Mucosa of gallbladder (tissue), 1 donor: Measurements from ENCODE around the gene BCL10. TPM values are rescaled to one million over a fixed set of nuclear protein-coding genes. Genes with fewer than 3 reads are reported as not detected.

Source experiments
- DNase-seq: peaks from one replicate; pipeline ENCODE4 v3.0.0-alpha.2; 2020; ENCODE audit warnings: low spot score
- total RNA-seq: library from RNA; stranded (reverse); gene quantifications from one replicate; pipeline ENCODE4 v1.2.1, GENCODE V29; 2021
- donor health status: DM: no; HTN: no; CAD: no.

The BCL10 gene
- total RNA-seq, result 28.9 TPM

DNA sequence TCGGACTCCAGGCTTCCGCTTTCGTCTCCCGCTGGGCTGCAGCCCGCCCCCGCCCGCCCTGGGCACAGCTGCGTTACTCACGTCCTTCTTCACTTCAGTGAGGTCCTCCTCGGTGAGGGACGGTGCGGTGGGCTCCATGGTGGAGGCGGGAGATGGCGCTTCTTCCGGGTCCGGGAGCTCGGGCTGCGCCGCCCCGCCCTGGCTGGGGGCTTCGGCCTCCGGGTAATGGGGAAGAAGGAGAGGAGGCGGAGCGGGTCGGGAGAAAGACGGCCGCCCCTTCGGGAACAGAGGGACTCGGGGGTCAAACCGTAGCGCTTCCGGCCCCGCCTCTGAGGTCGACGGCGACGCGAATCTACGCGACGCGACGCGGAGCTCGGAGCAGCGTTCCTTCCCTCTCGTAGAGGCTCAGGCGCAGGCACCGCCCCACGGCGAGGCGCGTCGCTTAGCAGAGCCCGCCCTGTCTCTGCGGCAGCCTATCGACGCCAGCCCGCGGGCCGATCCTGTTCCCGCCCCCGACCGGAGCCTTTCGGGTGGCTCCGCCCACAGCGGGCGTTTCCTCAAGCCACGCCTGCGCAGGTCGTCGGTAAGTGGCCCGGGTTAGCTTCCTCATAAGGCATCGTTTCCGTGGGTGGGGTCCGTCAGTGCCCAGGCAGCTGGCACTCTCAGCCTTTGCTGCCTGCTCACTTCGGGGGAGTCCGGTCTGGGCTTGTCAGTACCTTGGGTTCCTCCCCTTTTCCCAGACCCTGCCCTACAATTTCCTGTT, at the start of gene BCL10:
Gene BCL10 (minus strand): TSS at position 418 of the 763 bp plus-strand sequence. CDS start 280 bp downstream, at position 138.
- peak; percentile 99 for DNase-seq

DNA sequence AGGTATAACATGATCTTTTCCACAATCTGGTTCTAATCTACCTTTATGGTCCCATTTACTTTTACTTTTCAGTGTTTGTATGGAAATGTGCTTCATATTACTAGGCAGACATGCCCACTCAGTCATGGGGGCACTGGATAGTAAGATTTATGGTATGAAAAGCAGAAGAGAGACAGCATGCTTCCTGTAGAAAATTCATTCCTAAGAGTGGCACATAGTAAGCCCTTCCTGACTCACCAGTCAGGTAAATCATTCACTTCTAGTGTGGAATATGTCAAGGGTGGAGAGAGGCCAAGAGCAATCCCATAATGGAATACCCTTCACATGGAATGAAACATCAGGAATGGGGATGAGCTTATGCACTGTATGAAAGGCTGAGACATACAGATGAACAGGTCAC, 49.5 kb upstream of the BCL10 start:
- no peak for DNase-seq

DNA sequence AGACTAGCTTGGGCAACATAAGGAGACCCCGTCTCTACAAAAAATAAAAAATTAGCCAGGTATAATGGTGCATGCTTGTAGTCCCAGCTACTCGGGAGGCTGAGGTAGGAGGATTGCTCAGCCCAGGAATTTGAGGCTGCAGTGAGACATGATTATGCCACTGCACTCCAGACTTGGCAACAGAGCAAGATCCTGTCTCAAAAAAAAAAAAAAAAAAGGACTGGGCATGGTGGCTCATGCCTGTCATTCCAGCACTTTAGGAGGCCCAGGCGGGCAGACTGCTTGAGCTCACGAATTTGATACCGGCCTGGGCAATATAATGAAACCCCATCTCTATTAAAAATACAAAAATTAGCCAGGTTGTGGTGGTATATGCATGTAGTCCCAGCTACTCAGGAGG, 47.3 kb upstream of the BCL10 start:
- DNase-seq, result no peak

DNA sequence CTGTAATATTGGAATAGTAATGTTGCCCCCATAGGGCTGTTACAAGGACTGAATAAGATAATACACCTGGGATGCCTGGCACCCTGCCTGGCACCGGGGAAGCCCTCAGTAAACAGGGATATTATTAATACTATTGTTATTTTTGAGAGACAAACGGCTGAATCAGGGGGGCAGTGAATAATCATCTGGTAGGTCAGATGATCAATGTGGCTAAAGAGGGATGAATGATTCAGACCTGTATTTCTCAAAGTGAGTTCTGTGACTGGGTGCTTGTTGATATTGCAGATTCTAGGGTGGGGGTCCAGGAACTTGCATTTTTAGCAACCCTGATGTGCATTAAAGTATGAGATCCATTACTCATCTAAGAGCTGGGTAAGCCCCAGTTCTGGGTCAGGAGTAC, 46.2 kb upstream of the BCL10 start:
- no peak for DNase-seq

DNA sequence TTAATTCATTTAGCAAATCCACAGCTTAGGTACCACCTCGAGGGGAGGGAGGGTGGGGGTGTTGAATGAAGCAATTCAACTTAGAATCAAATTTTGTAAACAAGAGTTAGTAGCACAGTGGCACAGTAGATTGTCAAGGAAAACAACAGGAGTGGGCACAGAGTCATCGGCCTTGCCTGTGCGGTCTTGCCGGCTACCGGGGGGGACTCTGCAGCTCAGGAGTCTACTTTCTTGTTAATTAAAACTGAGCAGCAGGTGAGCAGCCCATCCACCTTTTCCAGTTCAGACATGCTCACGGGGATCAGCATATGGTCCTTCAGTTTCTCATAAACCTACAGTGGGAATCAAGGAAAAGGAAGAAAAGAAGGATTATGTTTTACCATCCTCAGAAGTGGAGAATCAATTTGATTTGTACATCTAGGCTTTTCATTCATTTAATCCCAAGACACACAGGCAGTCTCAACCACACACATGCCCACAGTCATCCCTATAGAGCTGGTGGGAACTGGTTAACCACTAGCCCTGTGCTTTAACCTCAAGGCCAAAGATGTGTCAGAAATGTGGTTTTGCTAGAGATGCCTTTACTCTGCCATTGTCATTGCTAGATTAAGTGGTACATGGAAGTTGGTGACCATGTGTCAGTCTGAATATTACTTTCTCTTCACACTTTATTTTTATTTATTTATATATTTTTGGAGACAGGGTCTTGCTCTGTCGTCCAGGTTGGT, 45.0 kb upstream of the BCL10 start:
- DNase-seq, result no peak

DNA sequence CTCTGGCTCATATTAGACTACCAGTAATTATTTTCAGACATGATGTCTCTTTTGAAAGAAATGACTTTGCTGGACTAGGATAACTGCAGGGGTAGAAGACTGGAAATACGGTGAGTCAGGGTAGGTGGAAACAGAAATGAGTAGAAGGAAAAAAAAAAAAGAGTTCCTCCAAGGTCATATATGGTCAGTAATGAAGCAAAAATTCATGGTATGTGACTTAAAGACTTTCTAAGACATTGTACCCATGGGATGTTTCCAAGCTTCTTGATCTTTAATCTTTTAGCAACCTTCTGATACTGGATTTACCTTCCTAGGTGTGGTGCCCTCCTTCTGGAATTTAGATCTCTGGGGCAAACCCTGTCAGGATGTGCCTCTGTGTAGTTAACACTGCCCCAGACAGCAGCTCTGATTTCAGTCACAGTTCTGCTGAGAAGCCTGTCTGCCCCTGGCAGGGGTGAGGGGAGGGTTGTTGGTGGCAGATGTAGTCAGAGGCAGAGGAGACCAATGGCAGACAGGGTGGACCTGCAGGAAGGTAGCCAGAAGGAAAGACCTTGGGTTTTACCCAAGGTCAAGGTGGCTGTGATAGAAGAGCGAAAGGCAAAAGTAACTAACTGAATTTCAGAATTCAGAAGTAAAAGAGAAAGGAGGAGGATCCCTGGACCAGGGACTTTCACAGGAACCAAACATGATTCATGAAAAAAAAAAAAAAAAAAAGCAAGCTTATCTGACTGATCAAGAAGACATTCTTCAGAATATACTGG, 44.1 kb upstream of the BCL10 start:
- no peak for DNase-seq

DNA sequence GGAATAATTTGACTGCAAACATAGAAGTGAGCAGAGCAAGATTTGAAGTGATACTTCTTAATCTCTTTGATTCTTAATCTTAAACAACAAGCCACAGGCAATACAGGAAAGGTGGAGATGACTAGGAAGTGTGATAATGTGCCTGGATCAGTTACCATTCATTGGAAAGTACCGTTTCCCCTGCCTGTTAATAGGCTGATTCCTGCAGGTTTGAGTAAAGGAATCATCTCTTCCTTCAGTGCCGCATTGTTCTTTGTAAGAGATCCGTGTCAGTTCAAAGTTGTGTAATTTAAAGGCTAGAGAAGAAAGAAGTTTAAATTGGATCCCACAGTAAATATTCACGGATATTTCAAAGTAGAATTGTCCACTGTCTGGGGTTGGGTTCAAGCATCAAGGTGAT, 43.5 kb upstream of the BCL10 start:
- DNase-seq, result no peak

DNA sequence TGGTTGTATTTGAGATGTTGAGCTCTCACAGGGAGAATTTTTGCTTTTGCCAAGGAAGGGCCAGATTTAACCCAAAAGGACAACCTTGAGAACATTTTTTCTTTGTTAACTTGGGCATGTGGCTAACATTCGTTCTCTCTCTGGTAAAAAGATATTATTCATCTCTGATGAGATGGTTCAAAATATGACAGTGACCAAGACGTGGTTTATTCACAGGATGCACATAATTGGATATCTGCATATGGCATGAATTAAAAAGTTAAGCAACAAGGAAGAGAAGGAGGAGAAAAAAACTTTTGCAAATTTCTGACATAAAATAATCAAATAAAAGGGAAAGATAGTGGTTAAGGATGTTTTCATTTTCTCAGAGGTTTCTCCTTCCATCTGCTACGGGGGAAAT, 43.1 kb upstream of the BCL10 start:
- DNase-seq, result no peak

DNA sequence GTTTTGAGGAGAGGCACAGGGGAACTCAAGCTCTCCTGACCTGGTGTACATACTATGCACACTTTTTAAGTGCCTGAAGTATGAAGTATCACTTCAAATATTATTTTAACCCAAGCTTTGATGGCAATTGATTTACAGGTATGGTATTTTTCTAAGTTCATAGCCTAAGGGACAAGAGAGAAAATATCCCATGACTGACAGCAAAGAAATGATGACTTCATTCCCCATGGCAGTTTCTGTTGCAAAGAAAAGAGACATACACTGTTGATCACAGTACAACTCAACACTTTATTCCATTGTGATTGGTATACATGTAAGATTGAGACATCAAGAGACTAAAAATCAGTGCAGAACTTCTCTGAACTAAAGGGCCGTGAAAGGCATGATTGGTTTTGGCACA, 41.8 kb upstream of the BCL10 start:
- DNase-seq, result no peak

DNA sequence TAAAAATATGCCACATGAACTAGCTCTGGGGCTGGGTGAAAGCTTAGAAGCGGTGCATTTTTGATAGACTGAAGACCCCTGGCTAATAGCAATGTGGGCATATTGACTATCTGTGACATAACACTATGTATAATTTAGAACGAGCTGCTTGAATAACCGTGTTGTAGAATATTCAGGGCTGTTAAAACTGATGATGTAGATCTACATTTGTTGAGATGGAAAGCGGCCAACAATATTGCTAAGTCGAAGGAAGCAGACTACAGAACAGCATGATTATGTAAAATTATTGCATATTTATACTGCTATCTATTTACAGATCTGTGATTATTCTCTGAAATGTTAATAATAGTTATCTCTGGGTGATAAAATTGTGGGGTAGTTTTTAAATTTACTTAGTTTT, 41.1 kb upstream of the BCL10 start:
- DNase-seq, result no peak

DNA sequence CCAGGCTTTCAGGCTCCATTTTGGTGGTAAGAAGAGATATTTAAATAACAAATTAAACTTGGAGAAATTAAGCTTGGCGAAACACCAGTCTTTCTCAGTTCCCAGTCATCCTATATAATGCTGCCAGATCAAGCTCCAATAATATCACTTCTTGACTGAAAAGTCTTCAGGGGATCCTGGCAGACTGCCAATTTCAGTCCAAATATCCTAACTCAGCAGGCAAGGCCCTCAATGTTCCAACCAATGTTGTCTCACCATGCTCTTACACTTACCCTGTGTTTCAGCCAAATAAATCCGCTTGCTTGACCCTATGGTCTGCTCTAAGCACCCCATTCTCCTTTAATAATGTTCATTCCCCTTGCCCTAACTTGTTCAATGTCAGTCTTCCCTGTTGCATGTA, 39.9 kb upstream of the BCL10 start:
- no peak for DNase-seq

DNA sequence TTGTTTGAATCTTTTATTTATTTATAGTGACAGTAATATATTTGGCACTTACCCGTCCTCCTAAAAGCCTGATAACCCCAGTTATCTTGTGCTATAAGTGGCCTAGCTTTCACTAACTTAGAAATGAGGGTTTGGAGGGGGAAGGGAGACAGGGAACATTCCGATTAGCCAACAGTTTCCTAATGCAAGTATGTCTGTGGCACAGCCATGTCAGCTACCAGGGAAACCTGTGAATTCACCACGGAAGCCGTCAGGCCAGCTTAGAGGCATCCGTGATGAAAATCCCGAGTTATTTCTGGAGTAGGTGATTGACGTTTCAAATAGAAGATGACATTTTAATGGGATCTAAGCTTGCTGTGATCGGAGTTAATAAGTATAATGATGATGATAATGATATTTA, 39.4 kb upstream of the BCL10 start:
- DNase-seq, result no peak

DNA sequence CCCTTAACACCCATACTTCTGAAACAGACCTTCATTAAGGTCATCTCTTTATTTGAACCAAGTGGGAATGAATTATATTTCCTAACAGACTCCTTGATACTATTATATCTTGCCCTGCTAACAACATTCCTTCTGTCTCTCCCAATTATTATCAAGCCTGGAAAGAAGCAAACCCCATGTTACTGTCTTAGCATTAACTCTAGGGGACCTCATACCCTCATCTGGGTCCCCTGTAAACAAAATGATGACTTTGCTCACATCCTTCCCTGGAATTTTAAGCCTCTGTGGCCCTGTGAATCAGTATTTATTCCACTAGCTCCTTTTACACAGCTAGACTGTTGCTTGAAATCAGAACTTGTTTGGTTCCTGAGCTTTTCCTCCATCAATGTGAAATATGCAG, 38.3 kb upstream of the BCL10 start:
- no peak for DNase-seq

DNA sequence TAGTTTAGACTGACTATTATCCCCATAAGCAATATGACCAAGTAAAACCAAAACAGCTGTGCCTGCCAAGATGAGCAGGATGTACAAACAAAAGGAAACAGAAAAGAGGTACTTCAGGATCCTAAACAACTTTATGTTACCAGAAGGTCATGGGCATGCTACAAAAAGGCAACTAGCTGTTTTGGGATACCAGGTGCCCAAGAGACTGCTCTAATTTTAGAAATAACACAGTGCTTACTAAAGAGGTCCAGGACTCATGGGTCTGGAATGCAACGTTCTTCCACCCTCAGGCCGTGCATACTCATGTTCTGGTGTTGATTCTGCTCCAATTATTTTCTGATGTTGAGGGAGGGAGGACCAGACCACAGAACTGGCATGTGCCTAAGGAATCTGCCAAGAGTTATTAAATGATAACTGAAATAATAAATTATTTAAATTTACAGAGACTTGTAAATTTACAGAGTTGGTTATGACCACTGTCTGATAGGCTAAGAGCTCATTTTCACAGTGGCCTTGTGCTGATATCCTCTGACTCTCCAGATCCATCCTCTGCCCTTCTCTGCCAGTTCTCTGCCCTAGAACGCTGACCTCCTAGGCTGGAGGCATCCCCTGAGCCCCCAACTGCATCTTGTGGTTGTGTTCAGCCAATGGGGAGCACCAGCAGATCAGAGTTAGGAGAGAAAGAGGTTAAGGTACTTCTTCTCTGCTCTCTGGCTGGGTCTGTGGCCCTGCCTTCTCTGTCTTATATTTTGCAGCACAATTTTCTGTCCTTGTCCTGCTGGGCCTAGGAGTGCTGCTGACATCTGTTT, 37.7 kb upstream of the BCL10 start:
- DNase-seq, result no peak

DNA sequence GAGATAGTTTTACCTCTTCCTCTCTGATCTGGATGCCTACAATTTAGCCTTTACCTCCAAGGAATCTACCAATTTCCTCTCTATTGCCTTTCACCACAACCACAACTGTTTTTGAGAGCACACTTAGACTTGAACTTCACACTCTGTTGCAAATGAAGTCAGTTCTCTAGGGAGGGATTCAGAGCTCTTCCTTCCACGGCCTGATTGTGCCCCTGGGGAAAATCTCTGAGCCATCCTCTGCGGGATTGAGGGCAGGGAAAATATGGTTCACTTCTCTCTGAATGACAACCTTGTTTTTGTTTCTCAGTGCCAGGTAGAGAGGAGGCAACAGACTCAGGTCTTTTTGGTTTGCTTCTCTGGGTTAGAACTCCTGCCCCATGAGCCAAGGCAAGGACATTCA, 35.4 kb upstream of the BCL10 start:
- no peak for DNase-seq

DNA sequence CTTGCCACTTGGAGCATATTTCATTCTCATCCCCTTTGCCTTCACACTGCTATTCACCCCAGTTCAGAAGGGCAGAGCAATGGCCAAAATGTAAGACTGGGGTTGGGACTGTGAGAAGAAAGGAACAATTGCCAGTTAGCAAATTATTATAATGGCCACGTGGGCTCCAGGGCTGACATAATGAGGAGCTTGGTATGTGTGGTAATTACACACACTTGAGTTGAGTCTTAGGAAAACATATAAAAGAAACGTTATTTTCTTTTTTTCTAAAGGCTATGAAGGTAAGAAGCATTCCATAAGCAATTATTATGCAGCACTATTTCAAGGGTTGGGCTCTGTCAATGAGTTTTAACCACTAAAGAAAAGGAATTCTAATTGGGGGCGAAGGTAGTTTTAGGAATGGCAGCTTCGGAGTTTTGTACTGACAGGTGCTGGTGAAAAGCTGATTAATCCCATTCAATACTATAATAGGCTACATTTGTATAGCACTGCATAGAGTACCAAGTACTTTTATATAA, 32.5 kb upstream of the BCL10 start:
- DNase-seq, result no peak

DNA sequence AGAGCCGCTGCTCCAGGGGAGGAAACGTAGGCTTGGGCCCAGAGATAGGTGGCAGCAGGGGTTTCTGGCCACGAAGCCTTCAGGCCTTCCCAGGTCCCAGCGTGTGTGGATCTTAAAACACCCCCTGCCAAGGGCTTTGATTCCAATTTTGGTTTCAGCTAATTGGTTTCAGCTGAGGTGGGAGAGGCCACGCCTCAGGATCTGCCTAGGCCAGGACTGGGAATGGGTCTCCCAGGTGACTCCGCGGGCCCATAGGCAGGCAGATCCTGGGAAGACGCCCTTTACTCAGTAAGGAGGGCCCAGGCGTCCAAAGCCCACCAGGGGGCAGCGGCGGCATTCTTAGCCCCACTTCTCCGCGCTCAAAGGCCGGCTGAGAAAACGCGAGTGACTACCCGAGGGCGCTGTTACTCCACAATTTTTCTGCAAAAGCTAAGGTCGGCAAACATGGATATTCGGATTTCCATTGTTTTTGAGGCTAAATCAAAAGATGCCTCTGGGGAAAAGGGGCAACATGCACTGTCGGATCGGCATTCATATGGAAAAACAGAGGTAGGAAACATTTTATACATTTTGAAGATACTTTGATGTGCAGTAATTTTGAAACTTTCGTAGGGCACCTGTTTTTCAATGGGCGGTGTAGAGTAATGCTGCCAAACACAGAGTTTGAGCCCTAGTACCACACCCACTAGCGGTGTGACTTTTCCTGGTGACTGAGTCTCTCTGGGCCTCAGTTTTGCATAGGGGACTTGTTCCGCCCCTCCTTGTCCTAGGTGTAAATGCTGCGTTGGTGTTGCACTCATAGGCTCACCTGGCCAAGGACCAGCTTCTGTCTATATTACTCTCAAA, 31.8 kb upstream of the BCL10 start:
- peak; percentile 88 for DNase-seq

DNA sequence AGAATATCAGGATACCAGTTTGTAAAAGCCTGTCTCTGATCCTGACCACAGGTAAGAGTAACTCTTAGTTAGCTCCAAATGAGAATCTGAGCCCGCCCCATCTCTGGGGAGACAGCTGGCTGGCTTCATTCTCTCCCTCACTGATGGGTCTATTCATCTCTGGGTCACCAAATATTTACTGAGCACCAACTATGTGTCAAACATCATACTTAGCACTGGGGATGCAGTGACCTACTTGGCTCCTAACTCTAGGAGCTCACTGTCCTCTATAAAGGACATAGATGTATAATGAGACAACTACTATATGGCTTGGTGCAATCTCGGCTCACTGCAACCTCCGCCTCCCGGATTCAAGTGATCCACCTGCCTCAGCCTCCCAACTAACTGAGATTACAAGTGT, 29.8 kb upstream of the BCL10 start:
- DNase-seq, result no peak

DNA sequence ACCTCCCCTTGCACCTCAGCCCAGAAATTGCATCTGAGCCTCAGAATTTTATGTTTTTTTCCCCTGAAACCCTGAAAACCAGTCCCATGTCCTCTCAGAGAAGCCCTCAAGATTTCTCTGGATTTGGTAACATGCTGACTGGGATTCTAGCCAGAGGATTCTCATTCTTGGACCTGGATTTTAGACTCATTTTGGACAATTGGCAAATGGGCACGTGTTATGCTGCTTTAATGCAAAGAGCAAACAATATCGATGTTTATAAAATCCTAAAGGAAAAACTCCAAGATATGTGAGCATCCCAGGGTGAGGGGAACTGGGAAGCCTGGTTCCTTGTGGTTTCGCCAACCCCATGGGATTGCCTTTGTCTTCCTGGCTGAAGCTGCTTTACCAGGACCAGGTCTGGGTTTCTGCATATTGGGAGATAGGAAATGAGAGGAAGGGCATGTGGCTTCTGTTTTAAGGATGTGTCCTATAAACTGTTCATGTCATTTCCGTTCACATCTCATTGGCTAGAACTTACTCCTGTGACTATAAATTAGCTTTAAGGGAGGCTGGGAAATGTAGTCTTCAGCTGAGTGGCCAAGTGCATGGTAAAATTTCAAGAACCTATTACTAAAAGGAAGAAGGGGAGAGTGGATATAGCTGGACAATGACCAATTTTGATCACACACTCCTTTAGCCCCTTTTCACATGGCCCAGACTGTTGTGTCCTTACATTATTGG, 27.2 kb upstream of the BCL10 start:
- DNase-seq, result no peak

DNA sequence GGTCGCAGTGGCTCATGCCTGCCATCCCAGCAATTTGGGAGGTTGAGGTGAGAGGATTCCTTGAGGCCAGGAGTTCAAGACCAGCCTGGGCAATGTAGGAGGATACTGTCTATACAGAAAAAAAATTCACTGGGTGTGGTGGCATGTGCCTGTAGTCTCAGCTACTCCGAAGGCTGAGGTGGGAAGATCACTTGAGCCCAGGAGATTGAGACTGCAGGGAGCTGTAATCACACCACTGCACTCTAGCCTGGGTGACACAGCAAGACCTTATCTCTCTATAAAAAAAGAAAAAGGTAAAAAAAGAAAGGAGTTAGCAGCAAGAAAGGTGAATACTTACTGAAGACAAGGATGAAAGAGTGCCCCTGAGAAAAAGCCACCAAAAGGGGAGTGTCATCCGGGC, 23.7 kb upstream of the BCL10 start:
- DNase-seq, result no peak
